ENCODE results near the gene MBD3L2B. TPM values are rescaled to one million over a fixed set of nuclear protein-coding genes. Genes with fewer than 3 reads are reported as not detected.

MBD3L2B gene
- polyA plus RNA-seq, 1 experiment = not detected

- Histone ChIP-seq H3K27me3 (ENCODE audit: control insufficient read depth, insufficient read depth, low read length) (no peaks in the 10 kb centered on the region), H3K4me3 (ENCODE audit: low read depth, low read length) (no peak overlapping the region), H3K36me3 (ENCODE audit: control insufficient read depth, insufficient read depth, low read length) (no peaks in the 10 kb centered on the region)
- TF ChIP-seq, protein P1, sequence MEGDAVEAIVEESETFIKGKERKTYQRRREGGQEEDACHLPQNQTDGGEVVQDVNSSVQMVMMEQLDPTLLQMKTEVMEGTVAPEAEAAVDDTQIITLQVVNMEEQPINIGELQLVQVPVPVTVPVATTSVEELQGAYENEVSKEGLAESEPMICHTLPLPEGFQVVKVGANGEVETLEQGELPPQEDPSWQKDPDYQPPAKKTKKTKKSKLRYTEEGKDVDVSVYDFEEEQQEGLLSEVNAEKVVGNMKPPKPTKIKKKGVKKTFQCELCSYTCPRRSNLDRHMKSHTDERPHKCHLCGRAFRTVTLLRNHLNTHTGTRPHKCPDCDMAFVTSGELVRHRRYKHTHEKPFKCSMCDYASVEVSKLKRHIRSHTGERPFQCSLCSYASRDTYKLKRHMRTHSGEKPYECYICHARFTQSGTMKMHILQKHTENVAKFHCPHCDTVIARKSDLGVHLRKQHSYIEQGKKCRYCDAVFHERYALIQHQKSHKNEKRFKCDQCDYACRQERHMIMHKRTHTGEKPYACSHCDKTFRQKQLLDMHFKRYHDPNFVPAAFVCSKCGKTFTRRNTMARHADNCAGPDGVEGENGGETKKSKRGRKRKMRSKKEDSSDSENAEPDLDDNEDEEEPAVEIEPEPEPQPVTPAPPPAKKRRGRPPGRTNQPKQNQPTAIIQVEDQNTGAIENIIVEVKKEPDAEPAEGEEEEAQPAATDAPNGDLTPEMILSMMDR (IDR thresholded peaks at IDR 0.05; ENCODE audit: insufficient read depth, low read depth, low read length) = no peak
- ChIA-PET CTCF (interaction anchor here (0.7 kb wide), 1 partner anchor 30 kb away, joined by 3 read pairs; no protein-coding TSS in a partner anchor), POLR2A (no interaction called here)
- no peak for DNase-seq (ENCODE audit: low read depth)
These were observed 49.9 kb downstream of the MBD3L2B start for GRCh38 chr19:6971366-6971765.

DNA sequence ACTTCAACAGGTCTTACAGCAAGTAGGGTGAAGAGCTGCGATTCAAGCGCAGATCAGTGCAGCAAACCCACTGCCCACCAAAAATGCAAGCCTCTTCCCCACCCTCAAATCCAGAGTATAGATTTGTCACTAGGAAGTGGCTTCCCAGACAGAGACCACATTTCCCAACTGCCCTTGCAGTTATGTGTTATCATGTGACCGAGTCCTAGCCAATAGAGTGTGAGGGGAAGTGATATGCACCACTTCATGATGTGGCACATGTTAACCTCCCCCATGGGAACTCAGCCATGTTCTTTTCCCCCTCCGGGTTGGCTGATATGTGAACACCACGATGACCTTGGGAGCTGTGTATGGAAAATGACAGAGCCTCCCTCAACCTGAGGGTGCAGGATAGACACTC, 50.8 kb downstream of the MBD3L2B start:
- Histone ChIP-seq H3K4me3 (ENCODE audit: low read depth, low read length) (no peak overlapping the region), H3K36me3 (ENCODE audit: control insufficient read depth, insufficient read depth, low read length) (no peaks in the 10 kb centered on the region), H3K27me3 (ENCODE audit: control insufficient read depth, insufficient read depth, low read length) (no peaks in the 10 kb centered on the region)
- no peak for DNase-seq (ENCODE audit: low read depth)
- TF ChIP-seq, protein P1 (IDR thresholded peaks at IDR 0.05; ENCODE audit: insufficient read depth, low read depth, low read length) = no peak
- ChIA-PET POLR2A (no interaction called here), CTCF (no interaction called here)

- CTCF ChIA-PET = no interaction called here
- Histone ChIP-seq H3K4me3 (ENCODE audit: low read depth, low read length) (no peak overlapping the region), H3K27me3 (ENCODE audit: control insufficient read depth, insufficient read depth, low read length) (no peaks in the 10 kb centered on the region), H3K36me3 (ENCODE audit: control insufficient read depth, insufficient read depth, low read length) (no peaks in the 10 kb centered on the region)
- DNase-seq (ENCODE audit: low read depth) = no peak
- POLR2A ChIA-PET = no interaction called here
- TF ChIP-seq, protein P1 (IDR thresholded peaks at IDR 0.05; ENCODE audit: insufficient read depth, low read depth, low read length) = no peak
These were observed 51.2 kb downstream of the MBD3L2B start for GRCh38 chr19:6970021-6970420.

DNA sequence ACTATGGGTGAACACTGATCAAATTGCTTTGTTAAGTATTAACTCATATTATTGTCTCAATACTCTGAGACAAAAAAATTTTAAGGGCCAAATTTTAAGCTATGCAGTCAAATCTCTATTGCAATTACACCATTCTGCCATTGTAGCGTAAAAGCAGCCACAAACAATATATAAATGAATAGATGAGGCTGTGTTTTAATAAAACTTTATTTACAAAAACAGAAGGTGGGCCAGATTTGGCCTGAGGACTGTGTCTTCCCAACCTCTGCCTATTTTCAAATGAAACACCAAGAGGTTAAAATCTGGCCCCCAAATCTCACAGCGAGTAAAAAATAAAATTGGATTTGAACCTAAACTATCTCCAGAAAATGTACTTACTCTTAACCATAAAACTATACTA, 51.7 kb downstream of the MBD3L2B start:
- TF ChIP-seq, protein P1 (IDR thresholded peaks at IDR 0.05; ENCODE audit: insufficient read depth, low read depth, low read length) = no peak
- POLR2A ChIA-PET = no interaction called here
- no peak overlapping the region for H3K4me3 ChIP-seq (ENCODE audit: low read depth, low read length)
- DNase-seq (ENCODE audit: low read depth) = no peak
- CTCF ChIA-PET = no interaction called here
- H3K27me3 ChIP-seq (ENCODE audit: control insufficient read depth, insufficient read depth, low read length) = no peaks in the 10 kb centered on the region
- H3K36me3 ChIP-seq (ENCODE audit: control insufficient read depth, insufficient read depth, low read length) = no peaks in the 10 kb centered on the region

Other genes starting within 250 kb of the MBD3L2B start
- not detected in 2 replicates for gene VAV1, start 248.7 kb downstream of the MBD3L2B start, polyA plus RNA-seq (2011; rRNA removed)
- not detected in 2 replicates for gene ADGRE1, start 133.9 kb downstream of the MBD3L2B start, polyA plus RNA-seq (2011; rRNA removed)
- not detected in 2 replicates for gene MBD3L5, start 9.1 kb upstream of the MBD3L2B start, polyA plus RNA-seq (2011; rRNA removed)
- not detected in 2 replicates for gene MBD3L4, start 18.7 kb upstream of the MBD3L2B start, polyA plus RNA-seq (2011; rRNA removed)
- gene MBD3L2, start 27.9 kb upstream of the MBD3L2B start, polyA plus RNA-seq (2011; rRNA removed) = not detected in 2 replicates
- gene MBD3L3, start 37.2 kb upstream of the MBD3L2B start, polyA plus RNA-seq (2011; rRNA removed) = not detected in 2 replicates
- gene ZNF557, start 48.3 kb upstream of the MBD3L2B start, polyA plus RNA-seq (2011; rRNA removed) = 3.1 and 3.8 TPM in 2 replicates

Measured in BJ (cell line).